Chondrocyte (in vitro differentiated cells): ENCODE data around the gene PRKAG2. TPM values are rescaled to one million over a fixed set of nuclear protein-coding genes. Genes with fewer than 3 reads are reported as not detected.

Source experiments
- DNase-seq: peaks from one replicate; pipeline ENCODE4 v3.0.0; 2021; ENCODE audit warnings: mixed read lengths, low spot score
- H3K27ac Mint-ChIP-seq: one replicate; pipeline ENCODE4 v1.8.0; 2021; ENCODE audit warnings: mild to moderate bottlenecking, moderate library complexity, mixed read lengths; ENCODE audit not compliant: unreplicated experiment
- H3K27me3 Mint-ChIP-seq: 2 replicates; pipeline ENCODE4 v1.8.0; 2021; ENCODE audit warnings: low read depth, mixed read lengths
- H3K36me3 Mint-ChIP-seq: 2 replicates; pipeline ENCODE4 v1.8.0; 2021; ENCODE audit warnings: low read depth, mixed read lengths
- H3K4me1 Mint-ChIP-seq: 2 replicates; pipeline ENCODE4 v1.8.0; 2021; ENCODE audit warnings: low read depth, mild to moderate bottlenecking, mixed read lengths
- H3K4me3 Mint-ChIP-seq: one replicate; pipeline ENCODE4 v1.8.0; 2021; ENCODE audit warnings: mild to moderate bottlenecking, moderate library complexity, mixed read lengths; ENCODE audit not compliant: unreplicated experiment
- H3K9me3 Mint-ChIP-seq: 2 replicates; pipeline ENCODE4 v1.8.0; 2021; ENCODE audit warnings: low read depth, mixed read lengths
- total RNA-seq: library from RNA; stranded (reverse); gene quantifications from 3 replicates; pipeline ENCODE4 v1.2.1, GENCODE V29; 2021
- TF ChIP-seq, protein P1 (sequence below): fragments of 200-600 bp; sonication (generic); IDR thresholded peaks from 2 replicates; pipeline ENCODE4 v1.5.0; 2021; ENCODE audit warnings: antibody characterized with exemption, mild to moderate bottlenecking, moderate library complexity

PRKAG2 gene
- total RNA-seq, 1 donor from 2014 or later: 35.4 TPM

GRCh38 chr7:151615058-151615457, 261.9 kb downstream of the PRKAG2 start:
- Mint-ChIP-seq H3K27ac (peak overlapping the region; percentile 22), H3K4me1 (peaks cover 3% of the 10 kb centered on the region), H3K36me3 (peaks cover 2% of the 10 kb centered on the region), H3K9me3 (no peaks in the 10 kb centered on the region), H3K27me3 (no peaks in the 10 kb centered on the region), H3K4me3 (no peak overlapping the region)
- DNase-seq: no peak
- TF ChIP-seq, protein P1, sequence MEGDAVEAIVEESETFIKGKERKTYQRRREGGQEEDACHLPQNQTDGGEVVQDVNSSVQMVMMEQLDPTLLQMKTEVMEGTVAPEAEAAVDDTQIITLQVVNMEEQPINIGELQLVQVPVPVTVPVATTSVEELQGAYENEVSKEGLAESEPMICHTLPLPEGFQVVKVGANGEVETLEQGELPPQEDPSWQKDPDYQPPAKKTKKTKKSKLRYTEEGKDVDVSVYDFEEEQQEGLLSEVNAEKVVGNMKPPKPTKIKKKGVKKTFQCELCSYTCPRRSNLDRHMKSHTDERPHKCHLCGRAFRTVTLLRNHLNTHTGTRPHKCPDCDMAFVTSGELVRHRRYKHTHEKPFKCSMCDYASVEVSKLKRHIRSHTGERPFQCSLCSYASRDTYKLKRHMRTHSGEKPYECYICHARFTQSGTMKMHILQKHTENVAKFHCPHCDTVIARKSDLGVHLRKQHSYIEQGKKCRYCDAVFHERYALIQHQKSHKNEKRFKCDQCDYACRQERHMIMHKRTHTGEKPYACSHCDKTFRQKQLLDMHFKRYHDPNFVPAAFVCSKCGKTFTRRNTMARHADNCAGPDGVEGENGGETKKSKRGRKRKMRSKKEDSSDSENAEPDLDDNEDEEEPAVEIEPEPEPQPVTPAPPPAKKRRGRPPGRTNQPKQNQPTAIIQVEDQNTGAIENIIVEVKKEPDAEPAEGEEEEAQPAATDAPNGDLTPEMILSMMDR: no peak

- TF ChIP-seq, protein P1: no peak
- Mint-ChIP-seq H3K27ac (no peak overlapping the region), H3K27me3 (no peaks in the 10 kb centered on the region), H3K4me3 (no peak overlapping the region), H3K9me3 (no peaks in the 10 kb centered on the region), H3K4me1 (peaks cover 3% of the 10 kb centered on the region), H3K36me3 (peaks cover 2% of the 10 kb centered on the region)
- no peak for DNase-seq
Measured at GRCh38 chr7:151614019-151614418, 262.9 kb downstream of the PRKAG2 start.

GRCh38 chr7:151611878-151612277, 265.0 kb downstream of the PRKAG2 start:
- Mint-ChIP-seq H3K9me3 (no peaks in the 10 kb centered on the region), H3K36me3 (peaks cover 2% of the 10 kb centered on the region), H3K27ac (no peak overlapping the region), H3K27me3 (no peaks in the 10 kb centered on the region), H3K4me3 (no peak overlapping the region), H3K4me1 (peaks cover 8% of the 10 kb centered on the region)
- TF ChIP-seq, protein P1: no peak
- no peak for DNase-seq

DNA sequence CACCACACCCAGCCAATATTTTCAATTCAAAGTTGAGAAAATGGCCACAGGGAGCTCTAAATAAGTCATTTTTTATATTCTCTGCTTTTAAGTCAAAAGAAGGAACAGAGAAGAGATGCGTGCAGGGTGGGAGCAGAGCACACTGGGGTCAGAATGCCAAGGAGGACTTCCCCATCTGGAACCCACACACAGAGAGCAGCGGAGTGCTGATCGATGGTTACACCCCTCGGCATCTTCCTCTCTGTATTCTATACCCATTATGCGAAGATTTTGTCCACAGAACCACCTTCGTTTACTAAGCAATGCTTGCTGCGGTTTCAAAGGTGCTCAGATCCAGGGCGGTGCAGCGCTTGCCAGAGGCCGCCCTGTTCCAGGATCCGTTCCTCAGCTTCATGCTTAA, 265.9 kb downstream of the PRKAG2 start:
- no peak for DNase-seq
- H3K36me3 Mint-ChIP-seq: peaks cover 2% of the 10 kb centered on the region
- H3K27ac Mint-ChIP-seq: no peak overlapping the region
- no peaks in the 10 kb centered on the region for H3K9me3 Mint-ChIP-seq
- TF ChIP-seq, protein P1: no peak
- H3K27me3 Mint-ChIP-seq: no peaks in the 10 kb centered on the region
- H3K4me1 Mint-ChIP-seq: peaks cover 8% of the 10 kb centered on the region
- H3K4me3 Mint-ChIP-seq: no peak overlapping the region

- Mint-ChIP-seq H3K9me3 (no peaks in the 10 kb centered on the region), H3K4me1 (peaks cover 4% of the 10 kb centered on the region), H3K27me3 (no peaks in the 10 kb centered on the region), H3K36me3 (peaks cover 2% of the 10 kb centered on the region), H3K27ac (no peak overlapping the region), H3K4me3 (no peak overlapping the region)
- DNase-seq: no peak
- TF ChIP-seq, protein P1: peak; percentile 12
Measured at GRCh38 chr7:151608031-151608551, 268.8 kb downstream of the PRKAG2 start.
